ENCODE results near the gene MSLN. TPM values are rescaled to one million over a fixed set of nuclear protein-coding genes. Genes with fewer than 3 reads are reported as not detected.

MSLN gene
- total and polyA plus RNA-seq, 2 experiments from 2014 or later: not detected

- Histone ChIP-seq H3K36me3 (ENCODE audit: low read depth) (no peaks in the 10 kb centered on the region), H3K27me3 (replicated peaks; ENCODE audit: insufficient read depth) (no peaks in the 10 kb centered on the region), H3K27ac (no peak overlapping the region), H3K9ac (no peak overlapping the region), H3K9me2 (ENCODE audit: insufficient read depth) (no peaks in the 10 kb centered on the region), H3K9me3 (ENCODE audit: low read depth) (no peaks in the 10 kb centered on the region), H3F3A (ENCODE audit: insufficient read depth) (no peaks in the 10 kb centered on the region), H3K79me2 (ENCODE audit: insufficient read depth) (no peaks in the 10 kb centered on the region), H3K4me2 (ENCODE audit: unreplicated experiment) (no peak overlapping the region), H3K4me3 (no peak overlapping the region), H3K4me1 (ENCODE audit: insufficient read depth) (no peaks in the 10 kb centered on the region), H4K20me1 (ENCODE audit: insufficient read depth) (no peaks in the 10 kb centered on the region), H2AFZ (no peak overlapping the region)
- in situ Hi-C loops (cut with MboI): no loop called here
- 59 to 62% methylated on average over 14 to 35 of the region's 38 CpGs for WGBS, 2 experiments (ENCODE audit: low coverage in 1 of 2, low lambda C conversion rate in 2 of 2, missing lambda C conversion rate in 2 of 2)
- TF ChIP-seq EZH2 (IDR thresholded peaks at IDR 0.05; ENCODE audit: insufficient read depth, poor library complexity, severe bottlenecking): no peak
- TF ChIP-seq EZH2phosphoT487 (IDR thresholded peaks at IDR 0.05; ENCODE audit: insufficient read depth, low read depth): no peak
- DNase-seq: no peak
These were observed 4.4 kb downstream of the MSLN start for GRCh38 chr16:764848-765487.

DNA sequence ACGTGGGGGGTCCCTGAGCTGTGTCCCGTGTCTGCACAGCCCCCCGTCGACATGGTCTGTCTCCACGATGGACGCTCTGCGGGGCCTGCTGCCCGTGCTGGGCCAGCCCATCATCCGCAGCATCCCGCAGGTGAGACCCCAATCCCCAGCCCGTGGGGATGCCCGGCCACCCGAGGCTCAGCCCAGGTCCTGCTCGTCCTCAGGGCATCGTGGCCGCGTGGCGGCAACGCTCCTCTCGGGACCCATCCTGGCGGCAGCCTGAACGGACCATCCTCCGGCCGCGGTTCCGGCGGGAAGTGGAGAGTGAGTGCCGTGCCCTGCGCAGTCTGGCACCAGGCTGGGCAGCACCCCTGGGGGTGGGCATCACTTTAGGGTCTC is 4.9 kb downstream of the MSLN start:
- Histone ChIP-seq H3K79me2 (ENCODE audit: insufficient read depth) (no peaks in the 10 kb centered on the region), H3F3A (ENCODE audit: insufficient read depth) (no peaks in the 10 kb centered on the region), H3K4me2 (ENCODE audit: unreplicated experiment) (no peak overlapping the region), H3K9me2 (ENCODE audit: insufficient read depth) (no peaks in the 10 kb centered on the region), H4K20me1 (ENCODE audit: insufficient read depth) (no peaks in the 10 kb centered on the region), H3K9ac (no peak overlapping the region), H3K27me3 (replicated peaks; ENCODE audit: insufficient read depth) (no peaks in the 10 kb centered on the region), H3K4me3 (no peak overlapping the region), H3K36me3 (ENCODE audit: low read depth) (no peaks in the 10 kb centered on the region), H3K27ac (no peak overlapping the region), H3K4me1 (ENCODE audit: insufficient read depth) (no peaks in the 10 kb centered on the region), H3K9me3 (ENCODE audit: low read depth) (no peaks in the 10 kb centered on the region), H2AFZ (no peak overlapping the region)
- 85 to 91% methylated on average over 7 to 29 of the region's 29 CpGs for WGBS, 2 experiments (ENCODE audit: low coverage in 1 of 2, low lambda C conversion rate in 2 of 2, missing lambda C conversion rate in 2 of 2)
- DNase-seq: no peak
- in situ Hi-C loops (cut with MboI): no loop called here
- no peak for TF ChIP-seq EZH2phosphoT487 (IDR thresholded peaks at IDR 0.05; ENCODE audit: insufficient read depth, low read depth)
- no peak for TF ChIP-seq EZH2 (IDR thresholded peaks at IDR 0.05; ENCODE audit: insufficient read depth, poor library complexity, severe bottlenecking)

- Histone ChIP-seq H3K27ac (no peak overlapping the region), H3K9me2 (ENCODE audit: insufficient read depth) (no peaks in the 10 kb centered on the region), H3K36me3 (ENCODE audit: low read depth) (no peaks in the 10 kb centered on the region), H3K9me3 (ENCODE audit: low read depth) (no peaks in the 10 kb centered on the region), H3K4me1 (ENCODE audit: insufficient read depth) (no peaks in the 10 kb centered on the region), H3K79me2 (ENCODE audit: insufficient read depth) (no peaks in the 10 kb centered on the region), H3K4me3 (no peak overlapping the region), H4K20me1 (ENCODE audit: insufficient read depth) (no peaks in the 10 kb centered on the region), H3F3A (ENCODE audit: insufficient read depth) (no peaks in the 10 kb centered on the region), H3K4me2 (ENCODE audit: unreplicated experiment) (no peak overlapping the region), H3K27me3 (replicated peaks; ENCODE audit: insufficient read depth) (no peaks in the 10 kb centered on the region), H3K9ac (no peak overlapping the region), H2AFZ (no peak overlapping the region)
- in situ Hi-C loops (cut with MboI): no loop called here
- 55 to 62% methylated on average over 25 to 29 of the region's 29 CpGs for WGBS, 2 experiments (ENCODE audit: low coverage in 1 of 2, low lambda C conversion rate in 2 of 2, missing lambda C conversion rate in 2 of 2)
- DNase-seq: peak; percentile 29
- no peak for TF ChIP-seq EZH2 (IDR thresholded peaks at IDR 0.05; ENCODE audit: insufficient read depth, poor library complexity, severe bottlenecking)
- TF ChIP-seq EZH2phosphoT487 (IDR thresholded peaks at IDR 0.05; ENCODE audit: insufficient read depth, low read depth): no peak
These were observed 5.7 kb downstream of the MSLN start for GRCh38 chr16:766008-766819.

- no peaks in the 10 kb centered on the region for H3K9me2 ChIP-seq (ENCODE audit: insufficient read depth)
- H3K27ac ChIP-seq: no peak overlapping the region
- no peak overlapping the region for H3K4me3 ChIP-seq
- H3K79me2 ChIP-seq (ENCODE audit: insufficient read depth): no peaks in the 10 kb centered on the region
- H3K9me3 ChIP-seq (ENCODE audit: low read depth): no peaks in the 10 kb centered on the region
- no peaks in the 10 kb centered on the region for H4K20me1 ChIP-seq (ENCODE audit: insufficient read depth)
- DNase-seq: peak; percentile 28
- no peak overlapping the region for H2AFZ ChIP-seq
- in situ Hi-C loops (cut with MboI): no loop called here
- H3K4me2 ChIP-seq (ENCODE audit: unreplicated experiment): no peak overlapping the region
- no peak for TF ChIP-seq EZH2 (IDR thresholded peaks at IDR 0.05; ENCODE audit: insufficient read depth, poor library complexity, severe bottlenecking)
- no peak for TF ChIP-seq EZH2phosphoT487 (IDR thresholded peaks at IDR 0.05; ENCODE audit: insufficient read depth, low read depth)
- 61 to 65% methylated on average over 32 to 47 of the region's 48 CpGs for WGBS, 2 experiments (ENCODE audit: low coverage in 1 of 2, low lambda C conversion rate in 2 of 2, missing lambda C conversion rate in 2 of 2)
- no peaks in the 10 kb centered on the region for H3K4me1 ChIP-seq (ENCODE audit: insufficient read depth)
- no peaks in the 10 kb centered on the region for H3K36me3 ChIP-seq (ENCODE audit: low read depth)
- H3K9ac ChIP-seq: no peak overlapping the region
- H3K27me3 ChIP-seq (replicated peaks; ENCODE audit: insufficient read depth): no peaks in the 10 kb centered on the region
- no peaks in the 10 kb centered on the region for H3F3A ChIP-seq (ENCODE audit: insufficient read depth)
These were observed 6.5 kb downstream of the MSLN start for GRCh38 chr16:766820-767640.
